ENCODE measurements around the gene CALML5.

CALML5 gene

GRCh38 chr10:5514226-5514850, 15.0 kb upstream of the CALML5 start:
- no peak for DNase-seq

GRCh38 chr10:5512881-5513612, 13.7 kb upstream of the CALML5 start:
- peak in 1 of 5 experiments; percentile 24 for DNase-seq

GRCh38 chr10:5512331-5512730, 13.0 kb upstream of the CALML5 start:
- no peak for DNase-seq

- DNase-seq = no peak
Measured at GRCh38 chr10:5511885-5512280, 12.5 kb upstream of the CALML5 start.

- no peak for DNase-seq
Measured at GRCh38 chr10:5511231-5511884, 12.0 kb upstream of the CALML5 start.

- DNase-seq = no peak
Measured at GRCh38 chr10:5510281-5511072, 11.1 kb upstream of the CALML5 start.

- no peak for DNase-seq
Measured at GRCh38 chr10:5509691-5510090, 10.3 kb upstream of the CALML5 start.

- no peak for DNase-seq
Measured at GRCh38 chr10:5509236-5509635, 9.9 kb upstream of the CALML5 start.

- no peak for DNase-seq
Measured at GRCh38 chr10:5508786-5509185, 9.4 kb upstream of the CALML5 start.

- no peak for DNase-seq
Measured at GRCh38 chr10:5508161-5508604, 8.8 kb upstream of the CALML5 start.

GRCh38 chr10:5507649-5508131, 8.3 kb upstream of the CALML5 start:
- no peak for DNase-seq

GRCh38 chr10:5506751-5507648, 7.6 kb upstream of the CALML5 start:
- DNase-seq = no peak

GRCh38 chr10:5506246-5506645, 6.9 kb upstream of the CALML5 start:
- no peak for DNase-seq

GRCh38 chr10:5504146-5505072, 5.0 kb upstream of the CALML5 start:
- DNase-seq = no peak

- DNase-seq = no peak
Measured at GRCh38 chr10:5503477-5503835, 4.1 kb upstream of the CALML5 start.

- no peak for DNase-seq
Measured at GRCh38 chr10:5502571-5503476, 3.5 kb upstream of the CALML5 start.

GRCh38 chr10:5502061-5502521, 2.7 kb upstream of the CALML5 start:
- no peak for DNase-seq

- no peak for DNase-seq
Measured at GRCh38 chr10:5500910-5501309, 1.5 kb upstream of the CALML5 start.

GRCh38 chr10:5500162-5500670, 846 bp upstream of the CALML5 start:
- DNase-seq = no peak

All from T-helper 2 cell (primary cell).